GM12801 (cell line): ENCODE results near the gene SLC17A9.

Source experiments
- TF ChIP-seq, protein P1 (sequence below): IDR thresholded peaks from one replicate; pipeline ENCODE4 v1.5.1; 2011; ENCODE audit warnings: control low read depth; ENCODE audit not compliant: insufficient read length; ENCODE audit errors: extremely low read depth

SLC17A9 gene

DNA sequence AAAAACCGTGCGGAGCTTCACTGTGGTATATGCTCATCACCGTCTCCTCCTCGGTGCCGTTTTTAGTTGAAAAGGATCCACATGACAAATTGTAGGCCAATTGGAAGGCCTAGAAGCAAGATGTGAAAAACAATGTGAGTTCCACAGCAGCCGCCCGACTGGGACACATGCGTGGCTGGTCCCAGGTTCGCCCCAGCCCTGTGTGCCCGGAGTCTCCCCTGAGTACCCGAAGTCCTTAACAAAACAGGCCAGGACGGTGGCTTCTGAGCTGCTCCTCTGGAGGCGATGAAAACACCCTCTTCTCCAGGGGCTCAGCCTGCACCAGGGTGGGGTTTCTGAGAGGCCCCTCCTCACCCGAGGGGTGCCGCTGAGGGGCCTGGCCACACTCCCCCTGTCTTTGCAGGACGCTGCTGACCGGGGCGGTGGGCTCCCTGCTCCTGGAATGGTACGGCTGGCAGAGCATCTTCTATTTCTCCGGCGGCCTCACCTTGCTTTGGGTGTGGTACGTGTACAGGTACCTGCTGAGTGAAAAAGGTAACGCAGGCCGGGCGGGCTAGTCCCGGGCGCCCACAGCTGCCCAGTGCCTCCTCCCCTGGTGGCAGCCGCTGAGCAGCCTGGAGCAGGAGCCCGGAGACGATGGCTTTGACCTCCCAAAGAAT lies 9.8 kb downstream of the SLC17A9 start:
- TF ChIP-seq, protein P1, sequence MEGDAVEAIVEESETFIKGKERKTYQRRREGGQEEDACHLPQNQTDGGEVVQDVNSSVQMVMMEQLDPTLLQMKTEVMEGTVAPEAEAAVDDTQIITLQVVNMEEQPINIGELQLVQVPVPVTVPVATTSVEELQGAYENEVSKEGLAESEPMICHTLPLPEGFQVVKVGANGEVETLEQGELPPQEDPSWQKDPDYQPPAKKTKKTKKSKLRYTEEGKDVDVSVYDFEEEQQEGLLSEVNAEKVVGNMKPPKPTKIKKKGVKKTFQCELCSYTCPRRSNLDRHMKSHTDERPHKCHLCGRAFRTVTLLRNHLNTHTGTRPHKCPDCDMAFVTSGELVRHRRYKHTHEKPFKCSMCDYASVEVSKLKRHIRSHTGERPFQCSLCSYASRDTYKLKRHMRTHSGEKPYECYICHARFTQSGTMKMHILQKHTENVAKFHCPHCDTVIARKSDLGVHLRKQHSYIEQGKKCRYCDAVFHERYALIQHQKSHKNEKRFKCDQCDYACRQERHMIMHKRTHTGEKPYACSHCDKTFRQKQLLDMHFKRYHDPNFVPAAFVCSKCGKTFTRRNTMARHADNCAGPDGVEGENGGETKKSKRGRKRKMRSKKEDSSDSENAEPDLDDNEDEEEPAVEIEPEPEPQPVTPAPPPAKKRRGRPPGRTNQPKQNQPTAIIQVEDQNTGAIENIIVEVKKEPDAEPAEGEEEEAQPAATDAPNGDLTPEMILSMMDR: no peak

DNA sequence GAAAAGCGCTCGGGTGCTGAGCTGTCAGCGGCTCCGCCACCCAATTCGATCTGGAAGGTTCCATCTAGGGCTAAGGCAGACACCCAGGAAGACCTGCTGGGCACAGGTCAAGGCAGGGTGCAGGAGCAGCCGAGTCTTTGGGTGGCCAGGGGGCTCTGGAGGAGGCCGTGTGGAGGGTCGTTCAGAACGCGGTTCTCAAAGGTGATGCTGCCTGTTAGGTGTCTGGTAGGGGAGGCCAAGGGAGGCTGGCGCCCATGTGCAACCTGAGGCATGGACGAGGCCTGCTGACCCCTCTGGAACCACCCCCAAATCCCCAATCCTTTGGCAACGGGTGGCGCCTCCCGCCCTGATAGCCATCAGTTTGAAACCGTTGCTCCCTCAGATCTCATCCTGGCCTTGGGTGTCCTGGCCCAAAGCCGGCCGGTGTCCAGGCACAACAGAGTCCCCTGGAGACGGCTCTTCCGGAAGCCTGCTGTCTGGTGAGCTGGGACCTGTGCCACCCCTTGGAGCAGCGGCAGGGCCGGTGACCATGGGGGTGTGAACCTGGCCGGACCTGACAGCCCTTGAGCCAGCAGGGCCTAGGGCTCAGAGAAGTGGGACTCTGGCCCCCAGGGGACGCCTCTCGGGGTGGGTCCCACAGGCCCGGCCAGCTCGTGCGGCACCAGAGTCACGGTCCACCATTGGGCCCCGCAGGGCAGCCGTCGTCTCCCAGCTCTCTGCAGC lies 10.5 kb downstream of the SLC17A9 start:
- TF ChIP-seq, protein P1: no peak

DNA sequence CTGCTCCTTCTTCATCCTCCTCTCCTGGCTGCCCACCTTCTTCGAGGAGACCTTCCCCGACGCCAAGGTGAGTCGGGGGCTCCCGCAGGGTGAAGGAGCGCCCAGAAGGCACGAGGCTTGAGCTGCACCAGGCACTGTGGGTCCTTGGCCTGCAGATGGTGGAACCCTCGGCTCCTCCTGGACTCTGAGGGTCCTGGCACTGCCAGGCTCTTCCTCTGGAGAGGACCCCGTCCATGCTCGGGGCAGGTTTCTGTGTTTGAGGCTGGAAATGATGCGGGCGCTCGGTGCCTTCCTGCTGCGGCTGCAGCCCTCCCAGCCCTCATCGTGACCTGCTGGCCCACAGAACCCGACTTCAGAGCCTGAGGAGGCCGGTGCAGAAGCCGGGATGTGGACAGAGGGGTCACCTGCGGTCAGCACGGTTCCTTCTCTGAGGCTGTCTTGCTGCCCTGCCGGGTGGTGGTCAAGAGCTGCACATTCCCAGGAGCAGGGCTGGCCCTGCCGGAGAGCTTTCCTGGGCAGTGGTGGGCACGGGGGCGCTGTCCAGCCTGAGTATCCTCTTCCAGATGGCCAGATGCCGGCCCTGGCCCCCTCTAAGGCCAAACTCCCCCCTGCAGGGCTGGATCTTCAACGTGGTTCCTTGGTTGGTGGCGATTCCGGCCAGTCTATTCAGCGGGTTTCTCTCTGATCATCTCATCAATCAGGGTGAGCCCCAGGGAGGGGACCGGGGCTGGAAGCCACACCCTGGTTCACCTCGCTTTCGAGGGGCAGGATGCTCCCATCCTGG lies 11.3 kb downstream of the SLC17A9 start:
- TF ChIP-seq, protein P1: no peak

DNA sequence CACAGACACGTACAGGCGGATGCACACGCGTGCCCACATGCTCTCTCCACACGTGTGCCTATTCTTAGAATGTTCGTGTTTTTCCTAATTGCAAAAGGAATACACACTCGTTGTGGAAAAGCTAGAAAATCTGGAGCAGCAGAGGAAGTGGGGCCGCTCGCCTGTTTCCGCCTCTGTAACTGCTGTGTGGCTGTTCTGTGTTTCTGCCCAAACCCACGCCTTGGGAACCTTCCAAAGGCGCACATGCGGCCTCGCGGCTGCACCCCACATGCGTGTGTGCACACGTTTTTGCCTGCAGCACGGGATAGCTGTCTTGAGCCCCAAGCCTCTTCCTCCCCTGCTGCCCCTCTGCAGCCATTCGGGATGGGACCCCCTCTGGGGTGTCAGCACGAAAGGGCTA lies 12.2 kb downstream of the SLC17A9 start:
- TF ChIP-seq, protein P1: no peak

DNA sequence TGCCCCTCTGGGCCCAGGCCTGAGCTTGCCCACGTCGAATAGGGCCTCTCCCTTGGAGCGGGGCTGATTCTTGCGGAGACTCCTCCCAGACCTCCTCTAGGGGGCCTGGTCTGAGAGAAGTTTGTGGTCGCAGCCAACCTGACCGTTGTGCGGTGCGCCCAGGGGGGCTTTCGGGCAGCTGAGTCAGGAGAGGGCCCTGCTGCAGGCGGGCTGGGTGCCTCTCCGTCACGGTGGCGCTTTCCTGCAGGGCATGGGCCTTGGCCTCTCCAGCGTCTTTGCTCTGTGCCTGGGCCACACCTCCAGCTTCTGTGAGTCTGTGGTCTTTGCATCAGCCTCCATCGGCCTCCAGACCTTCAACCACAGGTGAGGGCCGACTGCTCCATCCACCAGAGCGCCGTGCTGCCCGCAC lies 12.9 kb downstream of the SLC17A9 start:
- TF ChIP-seq, protein P1: no peak

DNA sequence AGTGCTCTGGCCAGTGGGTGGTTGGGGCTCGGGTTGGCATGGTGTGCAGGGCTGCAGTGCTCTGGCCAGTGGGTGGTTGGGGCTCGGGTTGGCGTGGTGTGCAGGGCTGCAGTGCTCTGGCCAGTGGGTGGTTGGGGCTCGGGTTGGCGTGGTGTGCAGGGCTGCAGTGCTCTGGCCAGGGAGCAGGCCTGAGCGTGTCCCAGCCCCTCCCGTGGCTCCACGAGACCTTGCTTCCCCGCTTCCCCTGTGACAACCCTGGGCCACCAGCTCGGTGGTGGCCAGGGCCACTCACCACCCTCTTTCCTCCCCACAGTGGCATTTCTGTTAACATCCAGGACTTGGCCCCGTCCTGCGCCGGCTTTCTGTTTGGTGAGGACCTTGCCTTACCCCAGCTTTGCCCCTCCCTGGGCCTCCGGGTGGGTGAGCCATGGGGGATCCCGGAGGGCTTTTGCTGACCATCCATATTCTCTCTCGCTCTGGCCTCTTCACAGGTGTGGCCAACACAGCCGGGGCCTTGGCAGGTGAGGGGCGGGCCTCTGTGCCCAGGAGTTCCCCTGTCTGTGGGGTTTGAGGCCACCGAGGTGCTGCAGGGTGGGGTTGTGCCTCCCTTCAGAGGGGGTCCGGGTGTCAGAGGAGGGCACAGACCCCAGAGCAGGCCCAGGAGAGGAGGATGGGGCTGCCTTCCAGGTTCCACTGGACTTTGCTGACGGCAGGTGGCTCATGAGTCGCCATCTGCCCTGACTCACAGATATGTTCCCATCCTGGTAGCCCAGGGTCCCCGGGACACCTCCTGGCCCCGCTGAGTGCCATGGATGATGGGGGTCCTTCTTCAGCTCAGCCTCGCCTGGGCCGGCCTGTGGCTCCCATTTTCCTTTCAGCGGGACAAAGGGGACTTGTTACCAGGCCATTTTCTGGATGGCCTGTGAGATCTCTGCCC lies 14.0 kb downstream of the SLC17A9 start:
- TF ChIP-seq, protein P1: no peak

DNA sequence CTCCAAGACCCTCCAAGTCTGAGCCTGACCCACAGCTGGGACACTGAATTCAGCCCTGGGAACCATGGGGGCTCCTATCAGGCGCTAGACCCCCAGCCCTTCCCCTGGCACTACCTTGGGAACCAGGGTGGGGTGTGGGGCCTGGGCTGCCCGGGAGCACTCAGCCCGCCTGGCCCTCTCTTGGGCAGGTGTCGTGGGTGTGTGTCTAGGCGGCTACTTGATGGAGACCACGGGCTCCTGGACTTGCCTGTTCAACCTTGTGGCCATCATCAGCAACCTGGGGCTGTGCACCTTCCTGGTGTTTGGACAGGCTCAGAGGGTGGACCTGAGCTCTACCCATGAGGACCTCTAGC lies 14.6 kb downstream of the SLC17A9 start:
- TF ChIP-seq, protein P1: no peak
